Right atrium auricular region (tissue), 2 donors: Measurements from ENCODE around the gene PPP2R1B. TPM values are rescaled to one million over a fixed set of nuclear protein-coding genes. Genes with fewer than 3 reads are reported as not detected.
A peak's percentile ranks its signal among the peaks of the same experiment; 100 is the strongest.
"Not testable (repeated sequence)": the region's sequence is repeated elsewhere in the genome, so short reads cannot be mapped to it uniquely, and the experiment has no call there.

Experiments
- DNase-seq: peaks from one replicate; pipeline ENCODE4 v3.0.0-alpha.2; 2019; ENCODE audit warnings: low spot score
- H3K27ac ChIP-seq, 2 donors: fragments of 200-600 bp; sonication (generic); 1 replicate in 1 of 2; 2 replicates in 1 of 2; pipeline ENCODE4 v1.5.1; 2016 to 2019
- H3K27me3 ChIP-seq, 2 donors: fragments of 200-600 bp; sonication (generic); one replicate each; pipeline versions ENCODE4 v1.5.1 to v1.6.0; 2017 to 2019
- H3K36me3 ChIP-seq: fragments of 200-600 bp; sonication (generic); one replicate; pipeline ENCODE4 v1.5.1; 2016
- H3K4me1 ChIP-seq, 2 donors: fragments of 200-600 bp; sonication (generic); one replicate each; pipeline versions ENCODE4 v1.5.1 to v1.6.0; 2017 to 2019
- H3K4me3 ChIP-seq, 2 donors: fragments of 200-600 bp; sonication (generic); 1 replicate in 1 of 2; 2 replicates in 1 of 2; pipeline ENCODE4 v1.5.1; 2017 to 2019; ENCODE audit warnings: mild to moderate bottlenecking in 1 of 2, moderate library complexity in 1 of 2
- H3K9me3 ChIP-seq, 2 donors: fragments of 200-600 bp; sonication (generic); one replicate each; pipeline ENCODE4 v1.5.1; 2019
- total RNA-seq, 2 donors: library from RNA; depleted of rRNA; stranded (reverse); fragments of >200 nt; gene quantifications; one replicate each; pipeline ENCODE4 v1.1.0, GENCODE V29; 2016
- TF ChIP-seq, protein P1 (sequence below), 2 donors: fragments of 200-600 bp; sonication (generic); IDR thresholded peaks; one replicate each; pipeline ENCODE4 v1.5.1; 2019; ENCODE audit warnings: antibody characterized with exemption in 2 of 2

The PPP2R1B gene
- total RNA-seq, 2 donors from 2014 or later = 6.5 to 13.2 TPM

GRCh38 chr11:111792314-111792713 lies 26.1 kb upstream of the PPP2R1B start:
- Histone ChIP-seq H3K4me3 (no peak overlapping the region), H3K36me3 (no peaks in the 10 kb centered on the region), H3K27ac (no peak overlapping the region), H3K27me3 (no peaks in the 10 kb centered on the region), H3K4me1 (peaks cover 0 to 8% of the 10 kb centered on the region in 2 donors), H3K9me3 (no peaks in the 10 kb centered on the region)
- TF ChIP-seq, protein P1, sequence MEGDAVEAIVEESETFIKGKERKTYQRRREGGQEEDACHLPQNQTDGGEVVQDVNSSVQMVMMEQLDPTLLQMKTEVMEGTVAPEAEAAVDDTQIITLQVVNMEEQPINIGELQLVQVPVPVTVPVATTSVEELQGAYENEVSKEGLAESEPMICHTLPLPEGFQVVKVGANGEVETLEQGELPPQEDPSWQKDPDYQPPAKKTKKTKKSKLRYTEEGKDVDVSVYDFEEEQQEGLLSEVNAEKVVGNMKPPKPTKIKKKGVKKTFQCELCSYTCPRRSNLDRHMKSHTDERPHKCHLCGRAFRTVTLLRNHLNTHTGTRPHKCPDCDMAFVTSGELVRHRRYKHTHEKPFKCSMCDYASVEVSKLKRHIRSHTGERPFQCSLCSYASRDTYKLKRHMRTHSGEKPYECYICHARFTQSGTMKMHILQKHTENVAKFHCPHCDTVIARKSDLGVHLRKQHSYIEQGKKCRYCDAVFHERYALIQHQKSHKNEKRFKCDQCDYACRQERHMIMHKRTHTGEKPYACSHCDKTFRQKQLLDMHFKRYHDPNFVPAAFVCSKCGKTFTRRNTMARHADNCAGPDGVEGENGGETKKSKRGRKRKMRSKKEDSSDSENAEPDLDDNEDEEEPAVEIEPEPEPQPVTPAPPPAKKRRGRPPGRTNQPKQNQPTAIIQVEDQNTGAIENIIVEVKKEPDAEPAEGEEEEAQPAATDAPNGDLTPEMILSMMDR (IDR thresholded peaks at IDR 0.05) = no peak
- no peak for DNase-seq

GRCh38 chr11:111788464-111788863 lies 22.3 kb upstream of the PPP2R1B start:
- H3K36me3 ChIP-seq = peaks cover 14% of the 10 kb centered on the region
- TF ChIP-seq, protein P1 (IDR thresholded peaks at IDR 0.05) = no peak
- H3K27me3 ChIP-seq = no peaks in the 10 kb centered on the region
- H3K9me3 ChIP-seq = no peaks in the 10 kb centered on the region
- H3K4me3 ChIP-seq = no peak overlapping the region
- peak overlapping the region; percentile 79 to 93 for H3K27ac ChIP-seq
- H3K4me1 ChIP-seq = peaks cover 0 to 26% of the 10 kb centered on the region in 2 donors
- DNase-seq = no peak

DNA sequence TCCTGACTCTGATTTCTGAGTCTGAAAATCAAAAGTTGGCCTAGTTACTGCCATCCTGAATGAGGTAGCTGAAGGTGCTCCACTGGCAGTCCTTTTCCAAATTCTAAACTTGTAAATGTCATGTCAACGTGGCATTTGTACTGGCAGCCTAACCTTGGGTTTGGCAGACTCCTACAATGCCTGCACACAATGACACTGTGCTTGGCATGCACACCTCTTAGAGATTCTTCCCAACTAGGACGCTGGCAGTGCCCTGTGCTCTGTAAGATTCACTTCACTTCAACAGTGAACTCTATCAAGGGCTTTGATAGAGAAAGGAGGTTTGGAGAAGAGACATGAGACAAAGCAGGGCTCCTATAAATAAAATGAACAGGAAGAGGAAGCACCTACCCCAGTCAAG lies 21.9 kb upstream of the PPP2R1B start:
- Histone ChIP-seq H3K27ac (peak overlapping the region; percentile 79 to 93), H3K4me3 (no peak overlapping the region), H3K9me3 (no peaks in the 10 kb centered on the region), H3K36me3 (peaks cover 14% of the 10 kb centered on the region), H3K4me1 (peaks cover 0 to 30% of the 10 kb centered on the region in 2 donors), H3K27me3 (no peaks in the 10 kb centered on the region)
- TF ChIP-seq, protein P1 (IDR thresholded peaks at IDR 0.05) = no peak
- DNase-seq = no peak

- DNase-seq = no peak
- H3K9me3 ChIP-seq = no peaks in the 10 kb centered on the region
- H3K27ac ChIP-seq = peak overlapping the region; percentile 79 to 93
- H3K4me3 ChIP-seq = no peak overlapping the region
- H3K4me1 ChIP-seq = peaks cover 0 to 32% of the 10 kb centered on the region in 2 donors
- TF ChIP-seq, protein P1 (IDR thresholded peaks at IDR 0.05) = no peak
- no peaks in the 10 kb centered on the region for H3K27me3 ChIP-seq
- peaks cover 14% of the 10 kb centered on the region for H3K36me3 ChIP-seq
Measured at GRCh38 chr11:111785886-111786412, 19.8 kb upstream of the PPP2R1B start.

- Histone ChIP-seq H3K36me3 (peaks cover 14% of the 10 kb centered on the region), H3K27ac (peak overlapping the region; percentile 79 to 93)
- TF ChIP-seq, protein P1 (IDR thresholded peaks at IDR 0.05) = no peak
Measured at GRCh38 chr11:111785076-111785475, 18.9 kb upstream of the PPP2R1B start.

DNA sequence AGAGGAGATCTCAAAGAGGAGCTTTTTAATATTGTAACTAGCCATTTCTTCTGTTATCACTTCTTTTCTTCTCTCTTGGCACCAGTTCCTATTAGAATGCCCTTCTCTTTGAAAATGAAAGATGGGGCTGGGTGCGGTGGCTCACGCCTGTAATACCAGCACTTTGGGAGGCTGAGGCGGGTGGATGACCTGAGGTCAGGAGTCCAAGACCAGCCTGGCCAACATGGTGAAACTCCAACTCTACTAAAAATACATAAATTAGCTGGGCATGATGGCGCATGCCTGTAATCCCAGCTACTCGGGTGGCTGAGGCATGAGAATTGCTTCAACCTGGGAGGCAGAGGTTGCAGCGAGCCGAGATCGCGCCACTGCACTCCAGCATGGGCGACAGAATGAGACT lies 18.1 kb upstream of the PPP2R1B start:
- not testable (repeated sequence) for DNase-seq, H3K4me3 ChIP-seq, H3K27me3 ChIP-seq, H3K9me3 ChIP-seq
- Histone ChIP-seq H3K4me1 (peaks cover 0 to 32% of the 10 kb centered on the region in 2 donors), H3K27ac (peak overlapping the region; percentile 79 to 93), H3K36me3 (peaks cover 14% of the 10 kb centered on the region)

More at GRCh38 chr11:111785076-111785475, 18.9 kb upstream of the PPP2R1B start:
- no peak overlapping the region for H3K4me3 ChIP-seq
- DNase-seq = no peak
- peaks cover 0 to 32% of the 10 kb centered on the region in 2 donors for H3K4me1 ChIP-seq
- no peaks in the 10 kb centered on the region for H3K9me3 ChIP-seq
- no peaks in the 10 kb centered on the region for H3K27me3 ChIP-seq
